H1 (cell line): Measurements from ENCODE around the gene TRIM27. TPM values are rescaled to one million over a fixed set of nuclear protein-coding genes. Genes with fewer than 3 reads are reported as not detected.

Experiments used
- CEBPB ChIP-seq: IDR thresholded peaks from 2 replicates; pipeline ENCODE4 v1.6.1; 2012; ENCODE audit warnings: low read depth, low read length
- EP300 ChIP-seq, 2 experiments: IDR thresholded peaks; 1 replicate in 1 of 2; 2 replicates in 1 of 2; pipeline ENCODE4 v1.6.1; 2011 to 2012; ENCODE audit warnings: low read depth in 2 of 2, low read length in 2 of 2, mild to moderate bottlenecking in 2 of 2, borderline replicate concordance in 1 of 2, inconsistent platforms in 1 of 2, moderate library complexity in 1 of 2
- POLR2A ChIP-seq, 2 experiments: IDR thresholded peaks; 1 replicate in 1 of 2; 2 replicates in 1 of 2; pipeline ENCODE4 v1.6.1; 2011; ENCODE audit warnings: low read depth in 2 of 2, low read length in 2 of 2, mild to moderate bottlenecking in 2 of 2; ENCODE audit errors: control extremely low read depth in 1 of 2
- RBBP5 ChIP-seq: IDR thresholded peaks from 2 replicates; pipeline ENCODE4 v1.7.1; 2012; ENCODE audit warnings: low read depth, mild to moderate bottlenecking, inconsistent platforms, low read length, moderate library complexity, borderline replicate concordance
- SIX5 ChIP-seq: IDR thresholded peaks from 2 replicates; pipeline ENCODE4 v1.6.1; 2011; ENCODE audit warnings: mild to moderate bottlenecking, low read depth, low read length
- YY1 ChIP-seq: IDR thresholded peaks from 2 replicates; pipeline ENCODE4 v1.6.1; 2011; ENCODE audit warnings: low read depth, mild to moderate bottlenecking, low read length
- polyA plus RNA-seq, 7 experiments: library from polyadenylated mRNA; depleted of rRNA in 3 of 7; stranded (reverse) in 5 of 7; unstranded in 2 of 7; fragments of >200 nt in 5 of 7; fragments of 200-250 nt in 2 of 7; gene quantifications; 1 replicate in 5 of 7; 2 replicates in 1 of 7; 4 replicates in 1 of 7; pipeline versions ENCODE4 v1.2.1 to v1.2.3, GENCODE V29; 2011 to 2013; ENCODE audit warnings: missing spikeins in 2 of 7, mixed read lengths in 2 of 7
- total RNA-seq: library from RNA; stranded (reverse); fragmentation: NEBNext Ultra II Directional; extraction: Animal tissue kit (Norgen Biotek cat#: 25700); gene quantifications from 2 replicates; pipeline ENCODE4 v1.2.1, GENCODE V29; 2021
- TF ChIP-seq, protein P1 (sequence below): IDR thresholded peaks from 2 replicates; pipeline ENCODE4 v1.6.1; 2012; ENCODE audit warnings: low read length, inconsistent platforms
- TF ChIP-seq, protein P2 (sequence below): IDR thresholded peaks from 2 replicates; pipeline ENCODE4 v1.6.1; 2012; ENCODE audit warnings: inconsistent platforms

Gene TRIM27
- total and polyA plus RNA-seq, 2 of the 8 experiments (the other 6 are each of a cell fraction or from before 2014, with no cell fraction given): 76.4 to 85.9 TPM

DNA sequence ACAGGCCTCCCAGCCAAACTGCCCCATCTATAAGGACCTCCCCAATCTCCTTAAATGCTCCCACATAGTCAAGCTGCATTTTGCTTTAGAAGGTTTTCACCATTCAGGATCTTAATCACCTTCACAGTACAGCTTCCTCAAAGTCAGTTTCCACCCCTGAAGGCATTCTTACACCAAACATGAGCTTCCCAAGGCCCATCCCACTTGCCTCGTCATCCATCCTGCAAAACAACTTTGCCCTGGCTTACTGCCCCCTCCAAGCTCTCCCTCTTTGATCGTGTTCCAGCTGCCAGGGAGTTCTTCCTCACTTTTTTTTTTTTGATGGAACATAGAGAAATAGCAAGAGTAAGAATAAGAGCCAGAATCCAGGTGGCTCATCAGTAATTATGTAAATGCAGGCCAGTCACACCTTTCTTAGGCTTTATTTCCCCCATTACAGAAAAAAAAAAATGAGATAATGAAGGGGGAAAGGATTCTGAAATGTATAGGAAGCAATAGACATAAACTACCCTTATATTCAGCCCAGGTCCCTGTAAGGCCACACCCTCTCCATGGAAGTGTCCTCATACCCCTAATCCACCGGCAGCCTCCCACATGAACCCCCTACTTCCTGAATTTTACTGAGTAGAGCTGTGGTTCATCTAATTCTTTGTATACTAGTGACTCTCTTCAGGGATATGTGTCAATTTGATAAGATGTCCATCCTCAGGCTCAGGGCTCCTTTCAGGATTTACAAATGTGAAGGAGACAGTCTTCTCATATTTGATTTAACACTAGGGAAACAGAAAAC is 12.7 kb downstream of the TRIM27 start (continued):
- TF ChIP-seq, protein P1, sequence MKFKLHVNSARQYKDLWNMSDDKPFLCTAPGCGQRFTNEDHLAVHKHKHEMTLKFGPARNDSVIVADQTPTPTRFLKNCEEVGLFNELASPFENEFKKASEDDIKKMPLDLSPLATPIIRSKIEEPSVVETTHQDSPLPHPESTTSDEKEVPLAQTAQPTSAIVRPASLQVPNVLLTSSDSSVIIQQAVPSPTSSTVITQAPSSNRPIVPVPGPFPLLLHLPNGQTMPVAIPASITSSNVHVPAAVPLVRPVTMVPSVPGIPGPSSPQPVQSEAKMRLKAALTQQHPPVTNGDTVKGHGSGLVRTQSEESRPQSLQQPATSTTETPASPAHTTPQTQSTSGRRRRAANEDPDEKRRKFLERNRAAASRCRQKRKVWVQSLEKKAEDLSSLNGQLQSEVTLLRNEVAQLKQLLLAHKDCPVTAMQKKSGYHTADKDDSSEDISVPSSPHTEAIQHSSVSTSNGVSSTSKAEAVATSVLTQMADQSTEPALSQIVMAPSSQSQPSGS: no peak
- TF ChIP-seq SIX5 (no peak), YY1 (no peak), RBBP5 (no peak), EP300 (IDR thresholded peaks at IDR 0.05; ENCODE audit: borderline replicate concordance in 1 of 2, low read depth in 2 of 2, low read length in 2 of 2) (no peak), POLR2A (IDR thresholded peaks at IDR 0.05; ENCODE audit: control extremely low read depth in 1 of 2, low read depth in 2 of 2, low read length in 2 of 2) (no peak), CEBPB (no peak)
- TF ChIP-seq, protein P2, sequence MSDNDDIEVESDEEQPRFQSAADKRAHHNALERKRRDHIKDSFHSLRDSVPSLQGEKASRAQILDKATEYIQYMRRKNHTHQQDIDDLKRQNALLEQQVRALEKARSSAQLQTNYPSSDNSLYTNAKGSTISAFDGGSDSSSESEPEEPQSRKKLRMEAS: no peak
